ENCODE results near the gene IGSF21.

Gene IGSF21

GRCh38 chr1:18107369-18108298 is at the start of gene IGSF21:
TSS of gene IGSF21 (plus strand) at chr1:18107798. CDS start at chr1:18108129, 331 bp downstream.
- peaks cover 75% of the 10 kb centered on the region for H3K27me3 ChIP-seq (ENCODE audit: insufficient read depth, insufficient read length)
- TF ChIP-seq SUZ12 (IDR thresholded peaks at IDR 0.05; ENCODE audit: extremely low read depth, insufficient read depth, insufficient read length) (no peak), ZNF274 (IDR thresholded peaks at IDR 0.05; ENCODE audit: low read depth, low read length) (no peak), YY1 (IDR thresholded peaks at IDR 0.05; ENCODE audit: insufficient read depth, insufficient read length) (no peak)
- H3K4me3 ChIP-seq (ENCODE audit: insufficient read length, low read depth) = peak within 1 kb of the TSS; percentile 53
- no peaks in the 10 kb centered on the region for H3K9me3 ChIP-seq (ENCODE audit: insufficient read depth, low read length)
- no peaks in the 10 kb centered on the region for H3K36me3 ChIP-seq (ENCODE audit: insufficient read depth, insufficient read length, low read length)
- peak within 1 kb of the TSS; percentile 74 for H3K9ac ChIP-seq (ENCODE audit: insufficient read length, low read depth)
- no peak for DNase-seq (ENCODE audit: low read depth, low spot score)
- peaks cover 17% of the 10 kb centered on the region for H3K4me1 ChIP-seq (ENCODE audit: insufficient read depth, insufficient read length)

- no peak overlapping the region for H3K9ac ChIP-seq (ENCODE audit: insufficient read length, low read depth)
- H3K4me1 ChIP-seq (ENCODE audit: insufficient read depth, insufficient read length) = no peaks in the 10 kb centered on the region
- no peak for TF ChIP-seq SUZ12 (IDR thresholded peaks at IDR 0.05; ENCODE audit: extremely low read depth, insufficient read depth, insufficient read length)
- TF ChIP-seq ZNF274 (IDR thresholded peaks at IDR 0.05; ENCODE audit: low read depth, low read length) = no peak
- TF ChIP-seq YY1 (IDR thresholded peaks at IDR 0.05; ENCODE audit: insufficient read depth, insufficient read length) = no peak
- H3K9me3 ChIP-seq (ENCODE audit: insufficient read depth, low read length) = no peaks in the 10 kb centered on the region
- DNase-seq (ENCODE audit: low read depth, low spot score) = no peak
- peaks cover 3% of the 10 kb centered on the region for H3K27me3 ChIP-seq (ENCODE audit: insufficient read depth, insufficient read length)
- no peak overlapping the region for H3K4me3 ChIP-seq (ENCODE audit: insufficient read length, low read depth)
- H3K36me3 ChIP-seq (ENCODE audit: insufficient read depth, insufficient read length, low read length) = no peaks in the 10 kb centered on the region
Observed at GRCh38 chr1:18058206-18058921, 49.2 kb upstream of the IGSF21 start.

GRCh38 chr1:18058981-18059605 is 48.5 kb upstream of the IGSF21 start:
- Histone ChIP-seq H3K9ac (ENCODE audit: insufficient read length, low read depth) (no peak overlapping the region), H3K27me3 (ENCODE audit: insufficient read depth, insufficient read length) (peaks cover 3% of the 10 kb centered on the region), H3K4me3 (ENCODE audit: insufficient read length, low read depth) (no peak overlapping the region), H3K36me3 (ENCODE audit: insufficient read depth, insufficient read length, low read length) (no peaks in the 10 kb centered on the region), H3K9me3 (ENCODE audit: insufficient read depth, low read length) (no peaks in the 10 kb centered on the region), H3K4me1 (ENCODE audit: insufficient read depth, insufficient read length) (no peaks in the 10 kb centered on the region)
- DNase-seq (ENCODE audit: low read depth, low spot score) = no peak
- TF ChIP-seq ZNF274 (IDR thresholded peaks at IDR 0.05; ENCODE audit: low read depth, low read length) (no peak), SUZ12 (IDR thresholded peaks at IDR 0.05; ENCODE audit: extremely low read depth, insufficient read depth, insufficient read length) (no peak), YY1 (IDR thresholded peaks at IDR 0.05; ENCODE audit: insufficient read depth, insufficient read length) (no peak)

GRCh38 chr1:18060366-18060765 is 47.2 kb upstream of the IGSF21 start:
- no peak for DNase-seq (ENCODE audit: low read depth, low spot score)
- Histone ChIP-seq H3K4me3 (ENCODE audit: insufficient read length, low read depth) (no peak overlapping the region), H3K36me3 (ENCODE audit: insufficient read depth, insufficient read length, low read length) (no peaks in the 10 kb centered on the region), H3K9ac (ENCODE audit: insufficient read length, low read depth) (no peak overlapping the region), H3K9me3 (ENCODE audit: insufficient read depth, low read length) (no peaks in the 10 kb centered on the region), H3K27me3 (ENCODE audit: insufficient read depth, insufficient read length) (peaks cover 3% of the 10 kb centered on the region), H3K4me1 (ENCODE audit: insufficient read depth, insufficient read length) (no peaks in the 10 kb centered on the region)
- TF ChIP-seq YY1 (IDR thresholded peaks at IDR 0.05; ENCODE audit: insufficient read depth, insufficient read length) (no peak), SUZ12 (IDR thresholded peaks at IDR 0.05; ENCODE audit: extremely low read depth, insufficient read depth, insufficient read length) (no peak)

GRCh38 chr1:18062185-18062584 is 45.4 kb upstream of the IGSF21 start:
- H3K9ac ChIP-seq (ENCODE audit: insufficient read length, low read depth) = no peak overlapping the region
- no peaks in the 10 kb centered on the region for H3K36me3 ChIP-seq (ENCODE audit: insufficient read depth, insufficient read length, low read length)
- no peak overlapping the region for H3K4me3 ChIP-seq (ENCODE audit: insufficient read length, low read depth)
- H3K4me1 ChIP-seq (ENCODE audit: insufficient read depth, insufficient read length) = no peaks in the 10 kb centered on the region
- no peak for DNase-seq (ENCODE audit: low read depth, low spot score)
- TF ChIP-seq YY1 (IDR thresholded peaks at IDR 0.05; ENCODE audit: insufficient read depth, insufficient read length) = no peak
- TF ChIP-seq SUZ12 (IDR thresholded peaks at IDR 0.05; ENCODE audit: extremely low read depth, insufficient read depth, insufficient read length) = no peak
- no peak for TF ChIP-seq ZNF274 (IDR thresholded peaks at IDR 0.05; ENCODE audit: low read depth, low read length)
- no peaks in the 10 kb centered on the region for H3K9me3 ChIP-seq (ENCODE audit: insufficient read depth, low read length)
- peaks cover 3% of the 10 kb centered on the region for H3K27me3 ChIP-seq (ENCODE audit: insufficient read depth, insufficient read length)

GRCh38 chr1:18064534-18064933 is 43.1 kb upstream of the IGSF21 start:
- Histone ChIP-seq H3K9me3 (ENCODE audit: insufficient read depth, low read length) (no peaks in the 10 kb centered on the region), H3K27me3 (ENCODE audit: insufficient read depth, insufficient read length) (no peaks in the 10 kb centered on the region), H3K4me1 (ENCODE audit: insufficient read depth, insufficient read length) (no peaks in the 10 kb centered on the region), H3K36me3 (ENCODE audit: insufficient read depth, insufficient read length, low read length) (no peaks in the 10 kb centered on the region), H3K4me3 (ENCODE audit: insufficient read length, low read depth) (no peak overlapping the region), H3K9ac (ENCODE audit: insufficient read length, low read depth) (no peak overlapping the region)
- DNase-seq (ENCODE audit: low read depth, low spot score) = no peak
- TF ChIP-seq YY1 (IDR thresholded peaks at IDR 0.05; ENCODE audit: insufficient read depth, insufficient read length) = no peak
- no peak for TF ChIP-seq SUZ12 (IDR thresholded peaks at IDR 0.05; ENCODE audit: extremely low read depth, insufficient read depth, insufficient read length)
- no peak for TF ChIP-seq ZNF274 (IDR thresholded peaks at IDR 0.05; ENCODE audit: low read depth, low read length)
